ENCODE measurements around the gene SHISA9.

DNA sequence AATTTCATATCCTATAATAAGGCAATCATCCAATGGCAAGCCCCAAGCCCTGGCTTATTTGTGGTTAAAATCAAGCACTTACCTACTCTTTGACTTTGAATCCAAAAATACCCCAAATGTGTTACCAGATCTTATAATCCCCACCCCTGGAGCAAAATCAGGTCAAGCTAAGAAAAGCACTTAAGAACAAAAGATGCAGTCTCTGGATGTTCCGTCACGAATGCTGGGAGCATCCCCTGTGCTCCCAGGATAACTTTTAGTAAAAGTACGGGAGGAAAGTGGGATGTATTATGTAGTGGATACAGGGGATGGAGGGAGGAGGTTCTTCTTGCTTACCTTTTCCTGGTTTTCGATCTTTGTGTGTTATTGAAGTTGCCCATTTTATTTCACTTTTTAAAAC lies 29.5 kb downstream of the SHISA9 start:
- TF ChIP-seq POLR2AphosphoS5 (IDR thresholded peaks at IDR 0.05; ENCODE audit: low read depth, low read length) (no peak), EZH2phosphoT487 (IDR thresholded peaks at IDR 0.05; ENCODE audit: borderline replicate concordance, low read depth) (no peak), GABPA (IDR thresholded peaks at IDR 0.05; ENCODE audit: low read depth) (no peak), SIN3A (IDR thresholded peaks at IDR 0.05; ENCODE audit: borderline replicate concordance, low read depth, low read length) (no peak), RFX5 (IDR thresholded peaks at IDR 0.05; ENCODE audit: low read length) (no peak)
- TF ChIP-seq, protein P1, sequence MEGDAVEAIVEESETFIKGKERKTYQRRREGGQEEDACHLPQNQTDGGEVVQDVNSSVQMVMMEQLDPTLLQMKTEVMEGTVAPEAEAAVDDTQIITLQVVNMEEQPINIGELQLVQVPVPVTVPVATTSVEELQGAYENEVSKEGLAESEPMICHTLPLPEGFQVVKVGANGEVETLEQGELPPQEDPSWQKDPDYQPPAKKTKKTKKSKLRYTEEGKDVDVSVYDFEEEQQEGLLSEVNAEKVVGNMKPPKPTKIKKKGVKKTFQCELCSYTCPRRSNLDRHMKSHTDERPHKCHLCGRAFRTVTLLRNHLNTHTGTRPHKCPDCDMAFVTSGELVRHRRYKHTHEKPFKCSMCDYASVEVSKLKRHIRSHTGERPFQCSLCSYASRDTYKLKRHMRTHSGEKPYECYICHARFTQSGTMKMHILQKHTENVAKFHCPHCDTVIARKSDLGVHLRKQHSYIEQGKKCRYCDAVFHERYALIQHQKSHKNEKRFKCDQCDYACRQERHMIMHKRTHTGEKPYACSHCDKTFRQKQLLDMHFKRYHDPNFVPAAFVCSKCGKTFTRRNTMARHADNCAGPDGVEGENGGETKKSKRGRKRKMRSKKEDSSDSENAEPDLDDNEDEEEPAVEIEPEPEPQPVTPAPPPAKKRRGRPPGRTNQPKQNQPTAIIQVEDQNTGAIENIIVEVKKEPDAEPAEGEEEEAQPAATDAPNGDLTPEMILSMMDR (IDR thresholded peaks at IDR 0.05): no peak
- TF ChIP-seq, protein P2, sequence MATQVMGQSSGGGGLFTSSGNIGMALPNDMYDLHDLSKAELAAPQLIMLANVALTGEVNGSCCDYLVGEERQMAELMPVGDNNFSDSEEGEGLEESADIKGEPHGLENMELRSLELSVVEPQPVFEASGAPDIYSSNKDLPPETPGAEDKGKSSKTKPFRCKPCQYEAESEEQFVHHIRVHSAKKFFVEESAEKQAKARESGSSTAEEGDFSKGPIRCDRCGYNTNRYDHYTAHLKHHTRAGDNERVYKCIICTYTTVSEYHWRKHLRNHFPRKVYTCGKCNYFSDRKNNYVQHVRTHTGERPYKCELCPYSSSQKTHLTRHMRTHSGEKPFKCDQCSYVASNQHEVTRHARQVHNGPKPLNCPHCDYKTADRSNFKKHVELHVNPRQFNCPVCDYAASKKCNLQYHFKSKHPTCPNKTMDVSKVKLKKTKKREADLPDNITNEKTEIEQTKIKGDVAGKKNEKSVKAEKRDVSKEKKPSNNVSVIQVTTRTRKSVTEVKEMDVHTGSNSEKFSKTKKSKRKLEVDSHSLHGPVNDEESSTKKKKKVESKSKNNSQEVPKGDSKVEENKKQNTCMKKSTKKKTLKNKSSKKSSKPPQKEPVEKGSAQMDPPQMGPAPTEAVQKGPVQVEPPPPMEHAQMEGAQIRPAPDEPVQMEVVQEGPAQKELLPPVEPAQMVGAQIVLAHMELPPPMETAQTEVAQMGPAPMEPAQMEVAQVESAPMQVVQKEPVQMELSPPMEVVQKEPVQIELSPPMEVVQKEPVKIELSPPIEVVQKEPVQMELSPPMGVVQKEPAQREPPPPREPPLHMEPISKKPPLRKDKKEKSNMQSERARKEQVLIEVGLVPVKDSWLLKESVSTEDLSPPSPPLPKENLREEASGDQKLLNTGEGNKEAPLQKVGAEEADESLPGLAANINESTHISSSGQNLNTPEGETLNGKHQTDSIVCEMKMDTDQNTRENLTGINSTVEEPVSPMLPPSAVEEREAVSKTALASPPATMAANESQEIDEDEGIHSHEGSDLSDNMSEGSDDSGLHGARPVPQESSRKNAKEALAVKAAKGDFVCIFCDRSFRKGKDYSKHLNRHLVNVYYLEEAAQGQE (IDR thresholded peaks at IDR 0.05; ENCODE audit: low read depth, low read length): no peak
- TF ChIP-seq, protein P3, sequence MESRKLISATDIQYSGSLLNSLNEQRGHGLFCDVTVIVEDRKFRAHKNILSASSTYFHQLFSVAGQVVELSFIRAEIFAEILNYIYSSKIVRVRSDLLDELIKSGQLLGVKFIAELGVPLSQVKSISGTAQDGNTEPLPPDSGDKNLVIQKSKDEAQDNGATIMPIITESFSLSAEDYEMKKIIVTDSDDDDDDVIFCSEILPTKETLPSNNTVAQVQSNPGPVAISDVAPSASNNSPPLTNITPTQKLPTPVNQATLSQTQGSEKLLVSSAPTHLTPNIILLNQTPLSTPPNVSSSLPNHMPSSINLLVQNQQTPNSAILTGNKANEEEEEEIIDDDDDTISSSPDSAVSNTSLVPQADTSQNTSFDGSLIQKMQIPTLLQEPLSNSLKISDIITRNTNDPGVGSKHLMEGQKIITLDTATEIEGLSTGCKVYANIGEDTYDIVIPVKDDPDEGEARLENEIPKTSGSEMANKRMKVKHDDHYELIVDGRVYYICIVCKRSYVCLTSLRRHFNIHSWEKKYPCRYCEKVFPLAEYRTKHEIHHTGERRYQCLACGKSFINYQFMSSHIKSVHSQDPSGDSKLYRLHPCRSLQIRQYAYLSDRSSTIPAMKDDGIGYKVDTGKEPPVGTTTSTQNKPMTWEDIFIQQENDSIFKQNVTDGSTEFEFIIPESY (IDR thresholded peaks at IDR 0.05; ENCODE audit: borderline replicate concordance, low read depth): no peak
- TF ChIP-seq, protein P4, sequence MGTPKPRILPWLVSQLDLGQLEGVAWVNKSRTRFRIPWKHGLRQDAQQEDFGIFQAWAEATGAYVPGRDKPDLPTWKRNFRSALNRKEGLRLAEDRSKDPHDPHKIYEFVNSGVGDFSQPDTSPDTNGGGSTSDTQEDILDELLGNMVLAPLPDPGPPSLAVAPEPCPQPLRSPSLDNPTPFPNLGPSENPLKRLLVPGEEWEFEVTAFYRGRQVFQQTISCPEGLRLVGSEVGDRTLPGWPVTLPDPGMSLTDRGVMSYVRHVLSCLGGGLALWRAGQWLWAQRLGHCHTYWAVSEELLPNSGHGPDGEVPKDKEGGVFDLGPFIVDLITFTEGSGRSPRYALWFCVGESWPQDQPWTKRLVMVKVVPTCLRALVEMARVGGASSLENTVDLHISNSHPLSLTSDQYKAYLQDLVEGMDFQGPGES (IDR thresholded peaks at IDR 0.05; ENCODE audit: low read depth, low read length): no peak

Data from SK-N-SH (cell line).